MM.1S (cell line): ENCODE results near the gene TTLL11.

Source experiments
- DNase-seq: peaks from one replicate; pipeline ENCODE4 v3.0.0-alpha.2; 2015
- H2AFZ ChIP-seq: fragments of 300-600 bp; sonication (generic); 2 replicates; pipeline ENCODE4 v1.6.0; 2016; ENCODE audit warnings: antibody characterized with exemption, low read length
- H3F3A ChIP-seq: fragments of 300-600 bp; sonication (generic); 2 replicates; pipeline ENCODE4 v1.6.1; 2016; ENCODE audit warnings: mild to moderate bottlenecking, antibody characterized with exemption, low read length, moderate library complexity, mixed read lengths; ENCODE audit not compliant: insufficient read depth
- H3K27ac ChIP-seq: fragments of 300-600 bp; sonication (generic); 2 replicates; pipeline ENCODE4 v1.5.1; 2016; ENCODE audit warnings: mild to moderate bottlenecking, low read length
- H3K27me3 ChIP-seq: fragments of 300-600 bp; sonication (generic); replicated peaks from 2 replicates; pipeline ENCODE4 v1.6.0; 2016; ENCODE audit warnings: low read length; ENCODE audit not compliant: insufficient read depth
- H3K36me3 ChIP-seq: fragments of 300-600 bp; sonication (generic); replicated peaks from 2 replicates; pipeline ENCODE4 v1.6.1; 2016; ENCODE audit warnings: mild to moderate bottlenecking, low read length, mixed read lengths; ENCODE audit not compliant: insufficient read depth
- H3K4me1 ChIP-seq: fragments of 300-600 bp; sonication (generic); 2 replicates; pipeline ENCODE4 v1.6.1; 2016; ENCODE audit warnings: low read length, mixed read lengths
- H3K4me2 ChIP-seq: fragments of 300-600 bp; sonication (generic); 2 replicates; pipeline ENCODE4 v1.6.0; 2016; ENCODE audit warnings: low read depth, low read length
- H3K4me3 ChIP-seq: fragments of 300-600 bp; sonication (generic); 2 replicates; pipeline ENCODE4 v1.5.1; 2016; ENCODE audit warnings: low read length, mixed read lengths
- H3K79me2 ChIP-seq: fragments of 300-600 bp; sonication (generic); 2 replicates; pipeline ENCODE4 v1.6.1; 2016; ENCODE audit warnings: mixed run types, low read length, mixed read lengths
- H3K9ac ChIP-seq: fragments of 300-600 bp; sonication (generic); 2 replicates; pipeline ENCODE4 v1.6.1; 2016; ENCODE audit warnings: low read length, mixed read lengths
- H3K9me2 ChIP-seq: fragments of 300-600 bp; sonication (generic); replicated peaks from 2 replicates; pipeline ENCODE4 v1.6.1; 2016; ENCODE audit warnings: mild to moderate bottlenecking, low read length, mixed read lengths; ENCODE audit not compliant: insufficient read depth
- H3K9me3 ChIP-seq: fragments of 300-600 bp; sonication (generic); replicated peaks from 2 replicates; pipeline ENCODE4 v1.6.1; 2016; ENCODE audit warnings: mild to moderate bottlenecking, low read length, mixed read lengths; ENCODE audit not compliant: insufficient read depth
- H4K20me1 ChIP-seq: fragments of 300-600 bp; sonication (generic); 2 replicates; pipeline ENCODE4 v1.6.1; 2016; ENCODE audit warnings: mild to moderate bottlenecking, low read length, moderate library complexity, mixed read lengths; ENCODE audit not compliant: insufficient read depth
- EZH2 ChIP-seq: fragments of 300-600 bp; sonication (generic); optimal IDR thresholded peaks from 2 replicates; pipeline ENCODE3; 2017; ENCODE audit warnings: low read depth, mild to moderate bottlenecking, antibody characterized with exemption, low read length, mixed read lengths
- EZH2phosphoT487 ChIP-seq: fragments of 300-600 bp; sonication (generic); IDR thresholded peaks from 2 replicates; pipeline ENCODE4 v1.6.1; 2018; ENCODE audit warnings: antibody characterized with exemption, low read length
- TF ChIP-seq, protein P1 (sequence below): fragments of 300-600 bp; sonication (generic); IDR thresholded peaks from 2 replicates; pipeline ENCODE4 v1.5.1; 2016; ENCODE audit warnings: antibody characterized with exemption, low read length, mixed read lengths

Gene TTLL11

DNA sequence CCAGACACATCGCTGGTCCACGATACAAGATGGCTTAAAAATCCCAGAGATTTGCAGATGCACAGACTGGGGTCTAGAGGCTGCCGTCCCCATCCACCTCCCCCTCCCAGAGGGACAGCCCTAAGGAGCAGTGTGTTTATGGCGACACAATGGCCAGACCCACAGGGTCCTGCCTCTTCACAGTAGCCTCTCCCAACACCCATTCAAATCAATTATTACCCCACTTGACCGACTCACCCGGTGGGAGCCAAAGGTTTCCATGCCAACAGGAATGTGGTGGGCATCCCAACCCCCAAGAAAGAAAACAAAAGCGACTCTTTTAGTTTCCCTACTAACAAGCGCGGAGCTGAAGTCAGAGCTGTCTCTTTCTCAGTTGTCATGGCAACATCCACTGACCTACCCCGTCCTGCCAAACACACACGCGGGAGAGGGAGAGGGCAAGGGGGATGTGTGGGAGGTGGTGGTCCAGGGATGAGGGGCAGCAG lies 209.0 kb downstream of the TTLL11 start:
- no peak overlapping the region for H3K27ac ChIP-seq
- no peak overlapping the region for H3K4me3 ChIP-seq
- no peaks in the 10 kb centered on the region for H3K36me3 ChIP-seq
- H3K9ac ChIP-seq: no peak overlapping the region
- no peaks in the 10 kb centered on the region for H3K9me3 ChIP-seq
- TF ChIP-seq, protein P1, sequence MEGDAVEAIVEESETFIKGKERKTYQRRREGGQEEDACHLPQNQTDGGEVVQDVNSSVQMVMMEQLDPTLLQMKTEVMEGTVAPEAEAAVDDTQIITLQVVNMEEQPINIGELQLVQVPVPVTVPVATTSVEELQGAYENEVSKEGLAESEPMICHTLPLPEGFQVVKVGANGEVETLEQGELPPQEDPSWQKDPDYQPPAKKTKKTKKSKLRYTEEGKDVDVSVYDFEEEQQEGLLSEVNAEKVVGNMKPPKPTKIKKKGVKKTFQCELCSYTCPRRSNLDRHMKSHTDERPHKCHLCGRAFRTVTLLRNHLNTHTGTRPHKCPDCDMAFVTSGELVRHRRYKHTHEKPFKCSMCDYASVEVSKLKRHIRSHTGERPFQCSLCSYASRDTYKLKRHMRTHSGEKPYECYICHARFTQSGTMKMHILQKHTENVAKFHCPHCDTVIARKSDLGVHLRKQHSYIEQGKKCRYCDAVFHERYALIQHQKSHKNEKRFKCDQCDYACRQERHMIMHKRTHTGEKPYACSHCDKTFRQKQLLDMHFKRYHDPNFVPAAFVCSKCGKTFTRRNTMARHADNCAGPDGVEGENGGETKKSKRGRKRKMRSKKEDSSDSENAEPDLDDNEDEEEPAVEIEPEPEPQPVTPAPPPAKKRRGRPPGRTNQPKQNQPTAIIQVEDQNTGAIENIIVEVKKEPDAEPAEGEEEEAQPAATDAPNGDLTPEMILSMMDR: no peak
- TF ChIP-seq EZH2: no peak
- TF ChIP-seq EZH2phosphoT487: no peak
- H2AFZ ChIP-seq: no peak overlapping the region
- no peak for DNase-seq
- H3K4me1 ChIP-seq: no peaks in the 10 kb centered on the region
- H3K4me2 ChIP-seq: no peak overlapping the region
- H3K9me2 ChIP-seq: no peaks in the 10 kb centered on the region
- no peaks in the 10 kb centered on the region for H3F3A ChIP-seq
- H3K79me2 ChIP-seq: no peaks in the 10 kb centered on the region
- H3K27me3 ChIP-seq: no peaks in the 10 kb centered on the region
- no peaks in the 10 kb centered on the region for H4K20me1 ChIP-seq

DNA sequence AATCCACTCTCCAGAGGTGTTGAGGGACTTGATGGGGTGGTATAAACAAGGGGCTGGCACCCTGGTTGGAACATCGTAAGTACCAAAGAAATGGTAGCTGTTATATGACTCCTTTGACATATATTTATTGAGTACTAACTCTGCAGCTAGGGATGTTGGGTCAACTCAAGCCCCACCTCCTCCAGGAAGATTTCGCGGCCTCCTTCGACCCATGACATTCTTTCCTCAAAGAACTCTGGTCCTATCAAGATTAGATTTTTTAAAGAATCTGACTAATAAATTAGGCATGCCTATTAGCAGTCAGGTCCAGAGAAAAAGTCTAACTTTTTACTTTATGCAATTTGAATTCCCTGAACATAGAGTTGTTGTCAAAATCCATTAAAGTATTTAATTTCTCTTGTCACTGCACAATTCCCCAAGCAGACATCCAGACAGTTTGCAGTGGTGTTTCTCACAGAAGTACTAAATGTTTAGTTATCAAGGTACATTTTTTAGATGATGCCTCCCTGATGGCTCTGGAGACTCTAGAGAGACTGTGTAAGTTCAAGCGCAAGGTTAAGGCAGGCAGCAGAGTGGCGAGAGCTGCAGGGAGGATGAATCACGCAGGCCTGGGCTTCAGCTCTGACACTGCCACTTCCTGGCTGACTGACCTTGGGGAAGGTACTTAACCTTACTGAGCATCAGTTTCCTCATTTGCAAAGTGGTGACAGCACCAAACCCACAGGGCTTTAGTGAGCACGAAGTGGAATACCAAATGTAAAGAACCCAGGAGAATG lies 209.6 kb downstream of the TTLL11 start:
- no peaks in the 10 kb centered on the region for H3F3A ChIP-seq
- H2AFZ ChIP-seq: no peak overlapping the region

DNA sequence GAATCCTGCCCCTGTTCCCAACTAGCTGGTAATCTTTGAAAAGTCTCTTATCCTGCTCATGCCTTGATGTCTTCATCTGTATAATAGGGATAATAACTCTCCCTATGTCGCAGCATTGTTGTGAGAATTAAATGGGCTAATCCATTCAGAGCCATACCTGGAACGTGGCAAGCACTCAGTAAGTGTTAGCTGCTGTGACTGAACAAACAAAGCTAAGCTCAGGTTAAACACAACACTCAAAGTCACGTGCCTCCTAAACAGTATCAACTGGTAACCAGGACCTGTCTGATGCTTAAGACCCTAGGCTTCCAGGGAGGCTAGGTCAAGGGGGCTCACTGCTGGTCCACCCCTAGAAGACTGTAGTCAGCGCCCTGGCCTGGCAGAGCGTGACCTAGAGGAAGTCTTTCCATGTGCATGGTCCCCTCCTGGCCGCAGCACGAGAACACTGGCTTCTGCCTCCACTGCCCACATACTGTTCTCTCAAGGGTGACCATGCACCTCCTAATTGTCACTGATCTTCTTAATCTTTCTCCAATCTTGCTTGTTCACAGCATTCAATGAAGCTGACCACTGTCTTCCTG lies 211.1 kb downstream of the TTLL11 start:
- Histone ChIP-seq H3K4me3 (no peak overlapping the region), H3K9me2 (no peaks in the 10 kb centered on the region), H3K4me2 (no peak overlapping the region), H3K27ac (no peak overlapping the region), H3K36me3 (no peaks in the 10 kb centered on the region), H3K9ac (no peak overlapping the region), H3K79me2 (no peaks in the 10 kb centered on the region), H3K27me3 (no peaks in the 10 kb centered on the region), H3K4me1 (no peaks in the 10 kb centered on the region), H4K20me1 (no peaks in the 10 kb centered on the region), H3F3A (no peaks in the 10 kb centered on the region), H3K9me3 (no peaks in the 10 kb centered on the region), H2AFZ (no peak overlapping the region)
- TF ChIP-seq EZH2 (no peak), EZH2phosphoT487 (no peak)
- TF ChIP-seq, protein P1: no peak
- DNase-seq: no peak

More for the DNA sequence above, 209.6 kb downstream of the TTLL11 start:
- Histone ChIP-seq H3K27me3 (no peaks in the 10 kb centered on the region), H3K9ac (no peak overlapping the region), H3K4me2 (no peak overlapping the region), H3K4me1 (no peaks in the 10 kb centered on the region), H3K79me2 (no peaks in the 10 kb centered on the region), H3K36me3 (no peaks in the 10 kb centered on the region), H3K27ac (no peak overlapping the region), H3K9me3 (no peaks in the 10 kb centered on the region), H3K9me2 (no peaks in the 10 kb centered on the region), H4K20me1 (no peaks in the 10 kb centered on the region), H3K4me3 (no peak overlapping the region)
- no peak for DNase-seq
- TF ChIP-seq, protein P1: no peak
- TF ChIP-seq EZH2phosphoT487 (no peak), EZH2 (no peak)
